OCI-LY1 (cell line): ENCODE data around the gene ZSCAN21.
A peak's percentile ranks its signal among the peaks of the same experiment; 100 is the strongest.

Experiments
- H2AFZ ChIP-seq: fragments of 200-600 bp; sonication (generic), shearing (Covaris generic); 2 replicates; pipeline ENCODE4 v1.6.0; 2014; ENCODE audit warnings: antibody characterized with exemption, mild to moderate bottlenecking, low read length
- H3F3A ChIP-seq: fragments of 200-600 bp; sonication (generic), shearing (Covaris generic); 2 replicates; pipeline ENCODE4 v1.6.0; 2014; ENCODE audit warnings: mild to moderate bottlenecking, antibody characterized with exemption, low read length, moderate library complexity; ENCODE audit not compliant: insufficient read depth
- H3K27ac ChIP-seq: fragments of 200-600 bp; sonication (generic); 2 replicates; pipeline ENCODE4 v1.5.1; 2014; ENCODE audit warnings: low read length, mixed run types, mild to moderate bottlenecking, low read depth; ENCODE audit not compliant: poor library complexity, severe bottlenecking
- H3K27me3 ChIP-seq: fragments of 200-600 bp; sonication (generic); 2 replicates; pipeline ENCODE4 v1.6.0; 2014; ENCODE audit warnings: antibody characterized with exemption, mild to moderate bottlenecking, low read length, moderate library complexity; ENCODE audit not compliant: insufficient read depth
- H3K36me3 ChIP-seq: fragments of 200-600 bp; sonication (generic); 2 replicates; pipeline ENCODE4 v1.6.1; 2014; ENCODE audit warnings: mild to moderate bottlenecking, antibody characterized with exemption, low read length, moderate library complexity, mixed read lengths; ENCODE audit not compliant: insufficient read depth
- H3K4me1 ChIP-seq: fragments of 200-600 bp; sonication (generic); 2 replicates; pipeline ENCODE4 v1.5.1; 2014; ENCODE audit warnings: mild to moderate bottlenecking, low read length, moderate library complexity; ENCODE audit not compliant: insufficient read depth, severe bottlenecking
- H3K4me2 ChIP-seq: fragments of 200-600 bp; sonication (generic), shearing (Covaris generic); 2 replicates; pipeline ENCODE4 v1.6.1; 2014; ENCODE audit warnings: low read length
- H3K4me3 ChIP-seq: fragments of 200-600 bp; sonication (generic); 2 replicates; pipeline ENCODE4 v1.5.1; 2014; ENCODE audit warnings: low read length, low read depth, mild to moderate bottlenecking, mixed read lengths; ENCODE audit not compliant: poor library complexity, severe bottlenecking
- H3K79me2 ChIP-seq: fragments of 200-600 bp; shearing (Covaris generic); 2 replicates; pipeline ENCODE4 v1.6.1; 2016; ENCODE audit warnings: mixed run types, low read length, mixed read lengths; ENCODE audit not compliant: insufficient read depth
- H3K9ac ChIP-seq: fragments of 200-600 bp; sonication (generic), shearing (Covaris generic); 2 replicates; pipeline ENCODE4 v1.6.1; 2014; ENCODE audit warnings: mild to moderate bottlenecking, low read length, mixed read lengths
- H3K9me2 ChIP-seq: fragments of 200-600 bp; sonication (generic), shearing (Covaris generic); 2 replicates; pipeline ENCODE4 v1.6.1; 2014; ENCODE audit warnings: low read depth, mild to moderate bottlenecking, low read length, mixed read lengths
- H3K9me3 ChIP-seq: fragments of 200-600 bp; shearing (Covaris generic); 2 replicates; pipeline ENCODE4 v1.6.1; 2014; ENCODE audit warnings: low read length, mixed read lengths
- H4K20me1 ChIP-seq: fragments of 200-600 bp; sonication (generic), shearing (Covaris generic); 2 replicates; pipeline ENCODE4 v1.6.0; 2016; ENCODE audit warnings: mild to moderate bottlenecking, low read length; ENCODE audit not compliant: insufficient read depth
- EZH2 ChIP-seq: fragments of 200-600 bp; sonication (generic), shearing (Covaris generic); IDR thresholded peaks from 2 replicates; pipeline ENCODE4 v1.8.0; 2017; ENCODE audit warnings: borderline replicate concordance, mixed run types, mild to moderate bottlenecking, antibody characterized with exemption, low read length, moderate library complexity, mixed read lengths
- TF ChIP-seq, protein P1 (sequence below): fragments of 200-600 bp; sonication (generic), shearing (Covaris generic); IDR thresholded peaks from 2 replicates; pipeline ENCODE4 v1.5.1; 2017; ENCODE audit warnings: mild to moderate bottlenecking, antibody characterized with exemption, low read length, moderate library complexity, mixed read lengths

Gene ZSCAN21

GRCh38 chr7:100106633-100107032 is 57.1 kb downstream of the ZSCAN21 start:
- Histone ChIP-seq H3K4me2 (no peak overlapping the region), H3K9ac (no peak overlapping the region), H3K27me3 (no peaks in the 10 kb centered on the region), H3K36me3 (peaks cover 63% of the 10 kb centered on the region), H3K4me1 (peaks cover 18% of the 10 kb centered on the region), H2AFZ (no peak overlapping the region), H3K4me3 (no peak overlapping the region), H4K20me1 (no peaks in the 10 kb centered on the region), H3K79me2 (no peaks in the 10 kb centered on the region), H3F3A (no peaks in the 10 kb centered on the region), H3K27ac (no peak overlapping the region), H3K9me3 (no peaks in the 10 kb centered on the region), H3K9me2 (no peaks in the 10 kb centered on the region)
- TF ChIP-seq, protein P1, sequence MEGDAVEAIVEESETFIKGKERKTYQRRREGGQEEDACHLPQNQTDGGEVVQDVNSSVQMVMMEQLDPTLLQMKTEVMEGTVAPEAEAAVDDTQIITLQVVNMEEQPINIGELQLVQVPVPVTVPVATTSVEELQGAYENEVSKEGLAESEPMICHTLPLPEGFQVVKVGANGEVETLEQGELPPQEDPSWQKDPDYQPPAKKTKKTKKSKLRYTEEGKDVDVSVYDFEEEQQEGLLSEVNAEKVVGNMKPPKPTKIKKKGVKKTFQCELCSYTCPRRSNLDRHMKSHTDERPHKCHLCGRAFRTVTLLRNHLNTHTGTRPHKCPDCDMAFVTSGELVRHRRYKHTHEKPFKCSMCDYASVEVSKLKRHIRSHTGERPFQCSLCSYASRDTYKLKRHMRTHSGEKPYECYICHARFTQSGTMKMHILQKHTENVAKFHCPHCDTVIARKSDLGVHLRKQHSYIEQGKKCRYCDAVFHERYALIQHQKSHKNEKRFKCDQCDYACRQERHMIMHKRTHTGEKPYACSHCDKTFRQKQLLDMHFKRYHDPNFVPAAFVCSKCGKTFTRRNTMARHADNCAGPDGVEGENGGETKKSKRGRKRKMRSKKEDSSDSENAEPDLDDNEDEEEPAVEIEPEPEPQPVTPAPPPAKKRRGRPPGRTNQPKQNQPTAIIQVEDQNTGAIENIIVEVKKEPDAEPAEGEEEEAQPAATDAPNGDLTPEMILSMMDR: no peak
- TF ChIP-seq EZH2: no peak

GRCh38 chr7:100107125-100107737 is 57.7 kb downstream of the ZSCAN21 start:
- no peaks in the 10 kb centered on the region for H3K9me2 ChIP-seq
- H3K4me2 ChIP-seq: no peak overlapping the region
- H3K36me3 ChIP-seq: peaks cover 69% of the 10 kb centered on the region
- H3K9ac ChIP-seq: no peak overlapping the region
- H3K27ac ChIP-seq: no peak overlapping the region
- no peaks in the 10 kb centered on the region for H4K20me1 ChIP-seq
- no peak overlapping the region for H3K4me3 ChIP-seq
- peaks cover 16% of the 10 kb centered on the region for H3K4me1 ChIP-seq
- TF ChIP-seq, protein P1: no peak
- TF ChIP-seq EZH2: no peak
- no peaks in the 10 kb centered on the region for H3K27me3 ChIP-seq
- H3K79me2 ChIP-seq: no peaks in the 10 kb centered on the region
- no peaks in the 10 kb centered on the region for H3F3A ChIP-seq
- no peak overlapping the region for H2AFZ ChIP-seq
- H3K9me3 ChIP-seq: no peaks in the 10 kb centered on the region

GRCh38 chr7:100107890-100108289 is 58.3 kb downstream of the ZSCAN21 start:
- H4K20me1 ChIP-seq: no peaks in the 10 kb centered on the region
- H3K9ac ChIP-seq: no peak overlapping the region
- no peaks in the 10 kb centered on the region for H3F3A ChIP-seq
- H3K4me3 ChIP-seq: no peak overlapping the region
- H3K27ac ChIP-seq: peak overlapping the region; percentile 1
- no peak overlapping the region for H3K4me2 ChIP-seq
- H3K9me3 ChIP-seq: no peaks in the 10 kb centered on the region
- H3K4me1 ChIP-seq: peaks cover 9% of the 10 kb centered on the region
- H3K27me3 ChIP-seq: no peaks in the 10 kb centered on the region
- no peak overlapping the region for H2AFZ ChIP-seq
- H3K36me3 ChIP-seq: peaks cover 75% of the 10 kb centered on the region
- H3K79me2 ChIP-seq: no peaks in the 10 kb centered on the region
- H3K9me2 ChIP-seq: no peaks in the 10 kb centered on the region
- TF ChIP-seq EZH2: no peak
- TF ChIP-seq, protein P1: no peak
